Stimulated activated CD8-positive, alpha-beta memory T cell treated with anti-CD3 and anti-CD28 coated beads, Interleukin-15, amount 100 ng/mL, for 48 hours (primary cell): ENCODE results near the gene MDM2.
"Not testable (repeated sequence)": the region's sequence is repeated elsewhere in the genome, so short reads cannot be mapped to it uniquely, and the experiment has no call there.

Source experiments
- DNase-seq, 2 donors: peaks; one replicate each; pipeline ENCODE4 v3.0.0-alpha.2; 2020; ENCODE audit warnings: low read depth in 2 of 2

MDM2 gene

DNA sequence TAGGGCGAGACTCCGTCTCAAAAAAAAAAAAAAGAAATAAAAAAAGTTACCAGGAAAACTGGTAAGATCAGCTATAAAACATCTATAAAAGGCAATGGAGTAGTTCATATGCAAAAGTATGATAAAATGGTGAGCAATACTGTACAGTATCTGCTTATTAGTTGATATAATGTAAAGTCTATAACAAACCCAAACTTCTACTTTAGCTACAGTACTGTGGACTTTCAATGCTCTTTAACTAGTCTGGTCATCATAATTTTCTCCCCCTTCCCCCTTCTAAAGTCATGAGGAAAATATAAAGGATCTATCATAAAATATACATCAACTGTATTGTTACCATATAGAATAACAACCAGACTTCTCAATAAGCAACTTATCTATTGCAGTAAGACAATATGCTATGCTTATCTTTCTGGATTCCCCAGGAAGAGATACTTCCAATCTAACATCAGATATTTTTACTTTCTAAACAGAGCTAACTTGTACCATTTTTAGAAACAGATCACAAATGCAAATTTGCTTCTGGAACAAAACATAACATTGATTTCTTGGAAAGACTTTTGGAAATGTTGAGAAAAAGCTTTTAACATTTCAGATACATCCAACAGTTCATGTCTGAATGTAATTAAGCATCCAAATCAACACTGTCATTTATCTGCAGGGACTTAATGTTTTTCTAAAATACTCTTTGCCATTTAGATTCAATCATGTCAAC is 43.8 kb downstream of the MDM2 start:
- DNase-seq, result no peak

DNA sequence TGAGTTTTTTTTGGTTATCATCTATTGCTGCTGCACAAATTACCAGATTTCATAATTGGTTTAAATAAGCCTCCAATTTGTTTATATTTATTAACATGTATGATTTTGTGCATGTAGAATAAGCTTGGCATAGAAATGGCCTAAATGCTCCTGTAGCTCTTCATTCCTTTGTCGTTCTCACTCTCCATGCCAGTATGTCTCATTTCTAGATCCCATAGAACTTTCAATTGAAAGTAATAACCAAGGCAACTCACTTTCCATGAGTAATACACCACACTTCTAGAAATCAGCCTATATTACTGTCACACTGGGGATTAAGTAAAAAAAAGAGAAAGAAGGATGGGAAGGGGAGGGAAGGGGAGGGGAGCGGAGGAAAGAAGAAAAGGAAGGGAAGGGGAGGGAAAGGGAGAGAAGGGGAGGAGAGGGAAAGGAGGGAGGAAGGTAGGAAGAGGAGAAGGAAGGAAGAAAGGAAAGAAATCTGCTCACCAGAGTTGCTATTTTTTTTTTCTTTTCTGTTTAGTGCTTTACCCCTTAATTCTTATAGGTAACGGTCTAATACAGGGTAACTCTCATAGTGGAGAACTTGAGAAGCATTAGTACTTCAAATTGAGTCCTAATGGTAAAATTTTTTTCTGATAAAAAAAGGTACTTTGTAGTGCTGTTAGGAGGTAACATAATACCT is 45.6 kb downstream of the MDM2 start:
- DNase-seq, result no peak

DNA sequence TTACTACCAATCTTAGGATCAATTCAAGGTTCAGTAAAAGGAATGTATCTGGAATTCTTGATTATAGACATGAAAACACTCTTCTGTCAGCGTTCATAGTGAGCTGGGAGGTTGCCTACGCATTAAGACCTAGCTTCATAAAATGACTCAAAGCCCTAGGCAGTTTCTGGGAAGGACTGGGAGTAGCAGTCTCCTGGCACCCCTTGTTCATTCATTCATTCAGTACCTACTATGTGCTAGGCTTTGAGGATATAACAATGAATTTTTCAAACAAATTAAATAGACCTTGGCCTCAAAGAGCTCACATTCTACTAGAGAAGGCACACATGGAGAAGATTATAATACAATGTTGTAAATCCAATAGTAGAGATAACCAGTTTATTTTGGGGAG is 46.1 kb downstream of the MDM2 start:
- DNase-seq, result no peak

DNA sequence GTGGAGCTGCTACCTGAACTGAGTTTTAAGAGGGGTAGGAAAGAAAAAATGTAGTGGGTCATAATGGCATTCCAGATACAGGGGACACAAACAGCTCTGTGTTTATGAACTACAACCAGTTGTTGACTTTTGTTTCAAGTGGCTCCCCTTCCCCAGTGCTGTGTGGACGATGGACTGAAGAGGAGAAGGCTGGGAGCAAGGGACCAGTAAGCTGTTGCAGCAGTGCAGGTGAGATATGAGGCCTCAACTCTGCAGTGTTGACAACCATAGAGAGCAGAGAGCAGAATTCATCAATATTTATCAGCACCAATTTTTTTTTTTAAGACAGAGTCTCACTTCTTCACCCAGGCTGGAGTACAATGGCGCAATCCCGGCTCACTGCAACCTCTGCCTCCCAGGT is 46.6 kb downstream of the MDM2 start:
- DNase-seq, result no peak

DNA sequence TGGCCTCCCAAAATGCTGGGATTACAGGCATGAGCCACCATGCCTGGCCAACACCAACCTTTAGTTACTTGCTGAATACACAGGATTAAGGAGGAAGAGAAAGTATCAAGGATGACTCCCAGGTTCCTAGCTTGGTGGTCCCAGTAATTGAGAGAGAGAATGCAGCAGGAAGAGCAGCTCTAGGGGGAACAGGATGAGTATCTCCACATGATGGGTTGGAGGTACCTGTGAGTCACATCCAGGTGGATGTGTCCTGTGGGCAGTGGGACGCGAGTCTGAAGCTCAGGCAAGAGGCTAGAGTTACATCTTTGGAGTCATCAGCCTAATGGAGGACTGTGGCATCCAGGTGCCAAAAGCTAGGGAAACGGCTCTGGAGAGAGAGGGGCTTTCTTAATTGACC is 47.1 kb downstream of the MDM2 start:
- DNase-seq, result no peak

DNA sequence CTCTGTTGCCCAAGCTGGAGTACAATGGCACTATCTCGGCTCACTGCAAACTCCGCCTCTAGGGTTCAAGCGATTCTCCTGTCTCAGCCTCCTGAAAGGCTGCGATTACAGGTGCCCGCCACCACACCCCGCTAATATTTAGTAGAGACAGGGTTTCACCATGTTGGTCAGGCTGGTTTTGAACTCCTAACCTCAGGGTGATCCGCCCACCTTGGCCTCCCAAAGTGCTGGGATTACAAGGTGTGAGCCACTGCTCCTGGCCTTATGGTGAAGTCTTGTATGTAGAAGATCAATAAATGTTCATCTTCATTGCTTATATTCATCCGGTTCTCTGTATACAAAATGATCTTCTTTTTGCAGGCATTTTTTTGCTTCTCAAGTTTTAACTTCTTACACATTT is 47.8 kb downstream of the MDM2 start:
- no peak for DNase-seq

DNA sequence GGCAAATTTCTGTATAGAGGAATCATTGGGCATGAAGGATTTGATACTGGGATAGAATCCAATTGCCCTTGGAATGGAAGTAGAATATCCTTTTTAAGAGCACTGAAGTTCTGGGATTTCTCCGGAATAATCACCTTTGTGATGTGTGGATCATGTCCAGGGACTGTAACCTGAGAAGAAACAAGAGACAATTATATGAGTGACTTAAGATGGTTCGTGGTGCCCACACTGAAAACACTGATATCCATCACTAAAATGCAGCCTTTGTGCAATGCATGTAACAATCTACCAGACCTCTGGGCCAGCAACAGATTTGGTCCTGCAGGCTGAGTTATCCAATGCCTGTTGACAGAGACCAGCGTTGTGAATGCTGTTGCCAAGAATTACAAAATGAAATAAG is 48.5 kb downstream of the MDM2 start:
- DNase-seq, result no peak

DNA sequence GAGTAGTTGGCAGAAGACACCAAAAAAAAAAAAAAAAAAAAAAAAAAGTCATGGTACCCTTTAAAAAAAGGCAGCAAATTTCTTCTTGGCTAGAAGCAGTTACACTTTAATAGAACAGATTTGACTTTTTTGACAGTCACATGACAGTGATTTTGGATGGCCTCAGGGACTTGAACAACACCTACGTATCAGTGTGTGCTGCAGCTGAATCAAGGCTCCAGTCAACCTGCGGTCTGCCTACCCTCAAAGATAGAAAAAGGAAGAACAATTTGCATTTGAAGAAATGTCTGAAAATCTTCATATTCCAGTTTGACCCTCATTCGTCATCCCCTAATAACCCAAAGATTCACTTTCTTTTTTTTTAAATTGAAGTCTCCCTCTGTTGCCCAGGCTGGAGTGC is 53.9 kb downstream of the MDM2 start:
- DNase-seq, result no peak

DNA sequence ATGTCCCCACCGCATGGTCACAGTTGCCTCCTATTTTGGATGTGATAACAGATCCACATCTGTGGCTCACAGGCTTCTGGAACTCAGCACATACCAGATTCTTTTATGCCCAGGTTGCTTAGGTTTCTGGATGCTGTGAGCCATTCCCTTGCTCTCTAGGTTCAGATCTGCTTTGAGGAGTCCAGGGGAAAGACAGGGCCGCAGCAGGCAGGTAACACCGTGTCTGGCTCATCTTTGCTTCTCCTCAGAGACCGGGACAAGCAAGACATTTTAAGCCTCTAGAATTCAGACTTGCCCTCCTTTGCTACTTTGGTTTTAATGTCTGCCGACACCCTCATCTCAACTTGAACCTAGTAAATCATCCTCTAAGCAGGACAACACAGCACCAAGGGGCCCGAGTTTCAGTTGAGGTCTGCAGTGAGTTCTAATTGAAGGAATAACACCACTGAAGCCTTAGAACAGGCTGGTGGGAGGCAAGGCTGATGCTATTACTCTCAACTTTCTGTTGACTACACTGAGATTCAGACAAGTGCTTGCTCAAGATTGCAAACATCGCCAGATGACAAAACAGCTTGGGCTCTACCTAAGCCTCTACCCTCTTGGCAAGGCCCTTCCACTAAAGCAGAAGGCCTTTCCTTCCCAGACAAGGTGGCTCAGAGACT is 55.3 kb downstream of the MDM2 start:
- DNase-seq, result no peak

DNA sequence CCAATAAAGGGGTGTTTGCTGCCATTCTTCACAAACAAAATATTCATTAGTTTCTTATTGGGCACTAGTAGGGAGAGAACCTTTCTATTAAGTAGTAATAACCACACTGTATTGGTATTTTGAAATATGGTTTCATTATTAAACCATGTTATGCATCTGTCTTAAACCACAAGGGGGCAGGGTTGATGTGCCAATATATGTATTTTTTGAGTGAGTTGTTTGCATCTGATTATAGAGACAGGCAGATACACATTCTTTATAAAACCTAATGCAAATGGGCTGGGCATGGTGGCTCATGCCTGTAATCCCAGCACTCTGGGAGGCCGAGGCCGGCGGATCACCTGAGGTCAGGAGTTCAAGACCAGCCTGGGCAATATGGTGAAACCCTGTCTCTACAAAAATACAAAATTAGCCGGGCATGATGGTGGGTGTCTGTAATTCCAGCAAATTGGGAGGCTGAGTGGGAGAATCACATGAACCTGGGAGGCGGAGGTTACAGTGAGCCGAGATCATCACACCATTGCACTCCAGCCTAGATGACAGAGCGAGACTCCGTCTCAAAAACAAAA is 56.0 kb downstream of the MDM2 start:
- DNase-seq, result not testable (repeated sequence)

DNA sequence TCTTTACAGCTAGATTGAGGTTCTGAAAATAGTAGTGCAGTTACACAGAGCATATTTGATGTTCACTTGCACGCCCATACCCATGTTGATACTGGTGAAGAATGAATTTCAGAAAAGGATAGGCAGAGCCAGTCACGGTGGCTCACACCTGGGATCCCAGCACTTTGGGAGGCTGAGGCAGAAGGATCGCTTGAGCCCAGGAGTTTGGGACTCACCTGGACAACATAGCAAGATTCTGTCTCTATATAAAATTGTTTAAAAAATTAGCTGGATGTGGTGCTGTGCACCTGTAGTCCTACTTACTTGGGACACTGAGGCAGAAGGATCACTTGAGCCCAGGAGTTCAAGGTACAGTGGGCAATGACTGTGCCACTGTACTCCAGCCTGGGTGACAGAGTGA is 56.6 kb downstream of the MDM2 start:
- no peak for DNase-seq

DNA sequence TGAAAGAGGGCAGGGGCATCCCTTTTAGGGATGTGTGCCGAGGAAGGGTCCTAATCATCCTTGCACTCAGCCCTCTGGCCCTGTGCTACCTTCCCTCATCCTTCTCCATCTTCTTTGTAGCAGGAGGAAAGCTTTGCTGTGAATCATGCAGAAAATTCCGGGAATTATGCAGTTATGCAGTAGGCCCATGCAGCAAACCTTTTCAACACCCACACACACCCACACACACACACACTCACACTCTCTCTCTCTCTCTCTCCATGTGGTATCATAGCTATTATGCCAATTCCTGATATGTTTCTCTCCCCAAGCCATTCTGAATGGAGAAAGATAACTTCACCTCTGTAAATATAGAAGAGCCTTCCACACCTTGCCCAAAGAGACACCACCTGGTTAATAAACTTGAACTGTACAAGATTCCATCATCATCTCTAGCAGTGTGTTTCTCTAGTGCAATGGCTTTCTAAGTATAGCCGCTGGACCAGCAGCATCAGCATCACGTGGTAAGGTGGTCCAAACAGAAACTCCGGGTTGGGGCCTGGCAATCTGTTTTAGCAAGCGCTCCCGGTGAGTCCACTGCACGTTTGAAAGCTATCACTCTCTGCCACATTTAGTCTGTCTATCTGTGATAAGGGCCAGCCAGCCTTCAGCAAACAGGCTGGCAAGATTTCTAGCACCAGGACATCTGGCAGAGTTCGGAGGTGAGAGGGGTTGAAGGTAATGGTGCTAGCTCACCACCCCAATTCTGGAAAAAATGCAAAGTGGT is 57.6 kb downstream of the MDM2 start:
- no peak for DNase-seq

DNA sequence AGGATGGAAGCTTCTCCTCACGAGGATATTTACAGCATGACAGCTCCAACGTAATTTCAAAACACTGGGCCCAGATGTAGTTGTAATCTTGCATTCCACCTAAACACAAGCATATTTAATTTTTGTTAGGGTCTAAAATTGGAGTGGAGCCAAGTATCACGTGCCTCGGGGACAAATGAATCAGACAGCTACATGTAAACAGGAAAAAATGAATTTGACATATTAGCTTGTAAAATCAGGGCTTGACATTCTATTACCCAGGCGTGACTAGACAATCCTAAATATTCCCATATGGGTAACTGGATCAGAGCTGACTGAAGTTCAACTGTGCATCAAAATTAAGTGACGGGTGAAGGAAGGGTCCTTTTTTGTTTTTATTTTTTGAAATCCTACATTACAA is 59.0 kb downstream of the MDM2 start:
- DNase-seq, result no peak

DNA sequence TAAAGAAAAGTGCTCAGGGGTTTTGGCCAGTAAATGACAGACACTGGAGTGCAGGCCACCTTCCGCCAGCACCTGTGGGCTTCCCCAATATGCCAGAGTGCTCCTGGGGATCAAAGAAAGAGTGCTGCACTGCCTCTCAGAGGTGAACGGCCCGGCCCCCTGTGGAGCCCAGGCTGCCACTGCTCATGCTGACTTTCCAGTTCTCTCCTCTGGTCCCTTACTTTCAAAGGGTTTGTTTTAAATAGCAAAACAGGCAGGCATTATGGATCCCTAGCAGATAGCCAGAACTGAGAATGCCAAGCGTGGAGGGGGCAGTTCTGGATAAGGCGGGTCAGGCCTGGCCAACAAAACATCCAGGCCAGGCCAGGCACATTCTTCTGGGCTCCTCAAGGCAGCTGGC is 59.6 kb downstream of the MDM2 start:
- no peak for DNase-seq

DNA sequence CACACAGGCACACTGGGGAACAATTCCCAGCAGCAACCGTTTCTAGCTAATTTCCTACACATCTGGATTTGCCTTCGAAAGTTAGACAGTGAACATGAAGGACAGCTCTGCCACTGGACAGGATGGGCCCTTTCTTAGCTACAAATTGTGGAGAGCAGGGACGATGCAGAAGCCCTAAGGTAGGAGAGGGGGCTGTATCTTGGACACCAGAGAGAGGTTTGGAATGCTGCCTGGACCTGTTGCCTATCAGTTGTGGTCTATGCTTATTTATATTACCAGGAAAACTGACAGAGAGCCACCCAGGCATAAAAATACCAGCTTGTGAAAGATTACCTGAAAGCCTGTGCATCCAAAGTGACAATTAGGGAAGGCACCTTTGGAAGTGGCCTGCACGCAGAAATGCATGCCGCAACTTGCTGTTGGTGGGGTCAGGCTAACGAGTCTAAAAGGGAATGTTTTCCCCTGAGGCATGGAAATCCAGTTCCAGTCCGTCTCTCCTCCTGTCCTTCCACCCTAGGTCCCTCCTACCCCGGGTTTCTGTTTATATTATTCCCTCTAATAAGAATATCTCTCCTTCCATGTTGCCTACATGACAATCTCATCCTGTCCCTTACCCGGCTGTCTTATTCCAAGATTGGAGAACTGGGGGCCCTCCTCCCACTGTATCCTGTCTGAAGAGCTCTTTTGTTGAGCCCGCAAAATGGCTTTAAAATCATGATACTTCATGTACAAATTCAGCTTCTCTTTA is 60.2 kb downstream of the MDM2 start:
- DNase-seq, result no peak

DNA sequence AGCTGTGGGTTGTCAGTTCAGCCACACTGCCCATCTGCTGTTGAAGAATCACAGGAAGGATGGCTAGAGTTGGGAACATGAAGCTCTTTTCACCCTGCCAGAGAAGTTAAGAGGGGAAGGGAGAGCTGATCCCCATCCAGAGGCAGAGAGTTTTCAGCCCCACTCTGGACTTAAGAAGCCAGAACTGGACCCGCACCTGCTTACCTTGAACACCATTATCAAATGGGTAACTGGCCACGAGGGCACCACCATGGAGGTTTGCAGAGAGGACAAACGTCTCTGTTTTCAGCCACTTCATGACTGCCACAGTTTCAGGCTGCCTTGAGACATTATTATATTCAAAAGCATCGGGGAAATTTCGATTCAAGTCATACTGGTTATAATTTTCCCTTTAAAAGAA is 62.0 kb downstream of the MDM2 start:
- DNase-seq, result no peak

DNA sequence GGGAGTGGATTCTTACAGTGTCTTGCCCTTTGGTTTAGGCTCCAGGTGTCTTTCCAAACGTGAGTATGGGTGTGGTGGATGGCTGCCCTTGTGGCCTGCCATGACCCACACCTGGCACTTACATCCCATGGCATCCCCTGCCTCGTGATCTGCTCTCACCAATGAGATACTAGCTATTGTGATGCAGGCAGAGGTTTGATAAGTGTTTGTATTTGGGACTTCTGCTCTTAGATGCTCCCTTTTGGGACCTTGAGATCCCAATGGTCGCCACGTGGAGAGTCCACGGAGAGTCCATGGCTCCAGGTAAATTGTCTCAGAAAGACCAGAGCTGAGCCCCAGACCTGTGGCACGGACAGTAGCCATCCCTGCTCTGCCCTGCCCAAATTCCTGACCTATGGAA is 62.5 kb downstream of the MDM2 start:
- DNase-seq, result no peak

DNA sequence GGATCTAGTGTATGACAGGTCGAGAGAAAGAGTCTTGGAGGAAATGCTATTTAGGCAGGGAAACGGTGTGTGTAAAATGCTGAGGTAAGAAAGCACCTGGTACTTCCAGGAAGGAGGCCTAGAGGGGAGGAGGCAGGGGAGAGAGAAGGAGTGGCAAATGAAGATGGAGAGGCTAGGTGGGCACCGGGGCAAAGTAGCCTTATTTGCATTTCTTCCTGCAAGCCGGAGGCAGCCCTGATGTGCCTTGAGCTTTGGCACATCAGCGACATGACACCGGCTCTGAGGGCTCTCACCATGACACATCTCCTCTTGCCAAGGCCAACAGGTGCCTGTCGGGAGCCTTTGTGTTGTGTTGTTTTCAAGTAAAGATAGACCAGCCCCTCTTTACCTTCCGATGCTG is 63.4 kb downstream of the MDM2 start:
- no peak for DNase-seq

DNA sequence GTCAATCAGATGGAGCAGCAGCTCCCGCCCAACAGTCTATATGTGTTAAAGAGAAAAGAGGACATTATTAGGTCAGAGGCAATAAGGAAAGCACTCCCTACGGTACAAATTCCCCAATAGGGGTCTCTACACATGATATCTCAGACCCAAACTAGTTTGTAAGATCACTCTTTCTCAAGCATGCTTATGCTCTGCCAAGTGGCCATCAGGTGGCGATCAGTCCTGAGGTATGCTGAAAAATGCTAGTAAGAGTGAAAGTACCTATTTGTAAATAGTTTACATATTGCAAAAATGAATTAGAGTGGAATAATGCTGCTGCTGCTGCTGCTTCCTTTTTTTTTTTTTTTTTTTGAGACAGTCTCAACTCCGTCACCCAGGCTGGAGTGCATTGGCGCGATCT is 63.9 kb downstream of the MDM2 start:
- DNase-seq, result no peak

DNA sequence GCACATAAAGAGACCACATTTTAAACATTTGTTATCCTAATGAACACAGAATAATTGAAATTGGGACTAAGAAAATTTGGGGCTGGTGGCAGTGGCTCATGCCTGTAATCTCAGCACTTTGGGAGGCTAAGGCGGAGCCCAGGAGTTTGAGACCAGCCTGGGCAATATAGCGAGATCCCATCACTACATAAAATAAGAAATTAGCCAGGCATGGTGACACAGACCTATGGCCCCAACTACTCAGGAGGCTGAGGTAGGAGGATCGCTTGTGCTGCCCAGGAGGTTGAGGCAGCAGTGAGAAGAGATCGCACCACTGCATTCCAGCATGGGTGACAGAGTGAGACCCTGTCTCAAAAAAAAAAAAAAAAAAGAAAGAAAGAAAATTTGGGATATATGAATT is 65.3 kb downstream of the MDM2 start:
- DNase-seq, result no peak

DNA sequence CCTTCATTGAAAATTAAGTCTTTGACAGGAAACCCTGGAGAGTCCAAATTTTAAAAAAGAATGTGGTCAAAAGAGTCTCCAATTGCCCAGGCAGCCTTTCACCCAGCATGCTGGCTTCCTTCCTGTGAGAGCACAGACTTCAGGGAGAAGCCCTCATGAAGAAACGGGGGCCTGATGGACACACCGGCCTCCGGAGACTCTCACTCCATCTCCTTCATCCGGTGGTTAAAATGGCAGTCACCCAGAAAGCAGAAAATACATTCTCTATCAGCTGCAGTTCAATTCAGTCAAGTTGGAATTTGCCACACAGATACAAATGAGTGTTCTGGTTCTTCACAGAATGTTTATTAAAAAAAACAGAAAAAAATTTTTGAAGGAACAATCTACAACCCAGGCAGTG is 68.5 kb downstream of the MDM2 start:
- no peak for DNase-seq

DNA sequence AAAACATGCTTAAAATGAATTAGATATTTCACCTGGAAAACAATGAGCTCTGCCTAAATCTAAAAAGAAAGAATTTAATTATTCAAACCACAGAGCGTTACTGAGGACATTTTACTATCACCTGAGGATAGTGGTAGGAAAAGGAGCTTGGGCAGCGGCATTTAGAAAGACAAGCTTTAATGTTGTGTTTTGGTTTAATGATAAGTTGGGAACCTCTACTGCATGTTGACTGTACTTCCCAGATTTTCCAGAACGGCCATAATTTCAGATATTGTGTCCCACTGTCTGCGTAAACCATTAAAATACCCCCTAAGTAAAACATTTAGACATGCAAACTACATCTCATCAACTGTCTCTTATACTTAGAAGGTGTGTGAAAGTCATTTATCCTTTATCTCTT is 69.6 kb downstream of the MDM2 start:
- DNase-seq, result no peak
